GM13977 (cell line): ENCODE results near the gene UNC119B.

Experiments used
- DNase-seq: peaks from one replicate; pipeline ENCODE4 v3.0.0; 2012; ENCODE audit warnings: low spot score
- CTCF ChIP-seq: IDR thresholded peaks from 2 replicates; pipeline ENCODE4 v1.5.1; 2012; ENCODE audit warnings: mild to moderate bottlenecking, control low read depth; ENCODE audit not compliant: insufficient read depth; ENCODE audit errors: extremely low read depth, missing control alignments
- in situ Hi-C: fragments of 300-500 bp; cut with MboI; formaldehyde crosslinking; loops from one replicate; pipeline ENCODE4 v1.12.0; 2022; ENCODE audit warnings: low sequenced_read_pairs, low pct_unique_long_range_greater_than_20kb, mixed read lengths, inconsistent platforms; ENCODE audit not compliant: unreplicated experiment

Gene UNC119B

DNA sequence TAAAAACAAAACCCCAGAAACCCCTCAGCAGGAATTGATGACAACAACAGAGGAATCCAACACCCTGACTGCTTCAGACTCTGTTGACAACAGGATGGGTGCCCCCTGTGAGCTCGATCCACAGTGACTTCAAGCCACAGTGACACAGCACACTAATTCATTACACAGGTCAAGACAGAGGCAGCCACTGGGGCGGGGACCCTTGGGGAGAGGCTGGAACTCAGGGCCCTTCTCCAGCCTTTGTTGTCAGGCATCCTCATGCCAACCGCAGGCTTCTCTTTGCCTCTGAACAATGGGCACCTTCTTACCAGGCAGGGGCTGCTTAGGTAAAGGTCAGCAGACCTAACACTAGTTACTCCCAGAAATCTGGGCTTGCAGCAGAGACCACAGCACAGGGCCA is 53.0 kb downstream of the UNC119B start:
- TF ChIP-seq CTCF, result no peak
- DNase-seq, result no peak
- in situ Hi-C loops, result no loop called here

GRCh38 chr12:120764816-120765215 is 54.6 kb downstream of the UNC119B start:
- TF ChIP-seq CTCF, result no peak
- DNase-seq, result no peak
- in situ Hi-C loops, result no loop called here

GRCh38 chr12:120766566-120766965 is 56.3 kb downstream of the UNC119B start:
- TF ChIP-seq CTCF, result no peak
- in situ Hi-C loops, result no loop called here
- no peak for DNase-seq

- DNase-seq, result peak; percentile 23
- no peak for TF ChIP-seq CTCF
- in situ Hi-C loops, result no loop called here
Observed at GRCh38 chr12:120767071-120768024, 57.1 kb downstream of the UNC119B start.

GRCh38 chr12:120771097-120771496 is 60.8 kb downstream of the UNC119B start:
- in situ Hi-C loops, result no loop called here
- DNase-seq, result no peak
- no peak for TF ChIP-seq CTCF
